Posterior cingulate gyrus (tissue), 11 donors: ENCODE measurements around the gene OR4M1.
A peak's percentile ranks its signal among the peaks of the same experiment; 100 is the strongest.
"Not testable (repeated sequence)": the region's sequence is repeated elsewhere in the genome, so short reads cannot be mapped to it uniquely, and the experiment has no call there.

ENCODE experiments used
- DNase-seq, 10 donors: peaks; one replicate each; pipeline versions ENCODE4 v3.0.0 to v3.0.0-alpha.2; 2020 to 2021; ENCODE audit warnings: mixed read lengths in 3 of 10
- intact Hi-C: fragments of 100-400 bp; cut with DNase I; formaldehyde crosslinking; loops from one replicate; pipeline ENCODE4 v1.15.1; 2023

OR4M1 gene

GRCh38 chr14:19773204-19773603, at the start of gene OR4M1:
TSS of gene OR4M1 (plus strand) at chr14:19773504. CDS start at chr14:19780323, 6,819 bp downstream.
- intact Hi-C loops, DNase-seq: not testable (repeated sequence)

- intact Hi-C loops, result no loop called here
- no peak for DNase-seq
Measured at GRCh38 chr14:19729359-19729758, 43.9 kb upstream of the OR4M1 start.

GRCh38 chr14:19729763-19730162, 43.5 kb upstream of the OR4M1 start:
- intact Hi-C loops, result no loop called here
- peak in 2 of 10 donors; percentile 22 to 68 for DNase-seq

- intact Hi-C loops, result not testable (repeated sequence)
Measured at GRCh38 chr14:19733893-19734292, 39.4 kb upstream of the OR4M1 start.

GRCh38 chr14:19743256-19743655, 30.0 kb upstream of the OR4M1 start, which contains the start of gene OR4Q3:
TSS of gene OR4Q3 (plus strand) at chr14:19743571.
- intact Hi-C loops, result no loop called here
- no peak for DNase-seq

More at GRCh38 chr14:19733893-19734292, 39.4 kb upstream of the OR4M1 start:
- DNase-seq, result not testable (repeated sequence)

GRCh38 chr14:19752316-19752715, 21.0 kb upstream of the OR4M1 start:
- not testable (repeated sequence) for DNase-seq

GRCh38 chr14:19754172-19754571, 19.1 kb upstream of the OR4M1 start:
- intact Hi-C loops, result no loop called here
- DNase-seq, result no peak

More at GRCh38 chr14:19752316-19752715, 21.0 kb upstream of the OR4M1 start:
- intact Hi-C loops, result not testable (repeated sequence)

- intact Hi-C loops, result not testable (repeated sequence)
- peak in 1 of 10 donors; percentile 77 for DNase-seq
Measured at GRCh38 chr14:19771491-19771890, 1.8 kb upstream of the OR4M1 start.

- intact Hi-C loops, result no loop called here
- no peak for DNase-seq
Measured at GRCh38 chr14:19771895-19772430, 1.3 kb upstream of the OR4M1 start.

GRCh38 chr14:19772454-19772853, 850 bp upstream of the OR4M1 start:
- intact Hi-C loops, DNase-seq: not testable (repeated sequence)

- no peak for DNase-seq
- intact Hi-C loops, result no loop called here
Measured at GRCh38 chr14:19775587-19775986, 2.3 kb downstream of the OR4M1 start.

- intact Hi-C loops, result not testable (repeated sequence)
- peak in 3 of 10 donors; percentile 66 to 84 (median 82) for DNase-seq
Measured at GRCh38 chr14:19785848-19786247, 12.5 kb downstream of the OR4M1 start.

- peak in 1 of 10 donors; percentile 66 for DNase-seq
- intact Hi-C loops, result not testable (repeated sequence)
Measured at GRCh38 chr14:19787318-19787717, 14.0 kb downstream of the OR4M1 start.

GRCh38 chr14:19788150-19788549, 14.8 kb downstream of the OR4M1 start:
- DNase-seq, result peak in 1 of 10 donors; percentile 69
- intact Hi-C loops, result not testable (repeated sequence)

GRCh38 chr14:19796520-19797108, 23.3 kb downstream of the OR4M1 start:
- intact Hi-C loops, result not testable (repeated sequence)
- DNase-seq, result peak in 1 of 10 donors; percentile 67

- intact Hi-C loops, result no loop called here
- DNase-seq, result peak in 4 of 10 donors; percentile 10 to 89 (median 77)
Measured at GRCh38 chr14:19799880-19800279, 26.6 kb downstream of the OR4M1 start.

GRCh38 chr14:19800282-19801117, 27.2 kb downstream of the OR4M1 start:
- DNase-seq, result peak; percentile 31 to 99 (median 80)
- intact Hi-C loops, result no loop called here

GRCh38 chr14:19801118-19801464, 27.8 kb downstream of the OR4M1 start:
- no peak for DNase-seq
- intact Hi-C loops, result no loop called here

- intact Hi-C loops, DNase-seq: not testable (repeated sequence)
Measured at GRCh38 chr14:19803470-19803869, 30.2 kb downstream of the OR4M1 start, which contains the start of gene OR4N2. TSS of gene OR4N2 (plus strand) at chr14:19803770. CDS start at chr14:19827449, 23,679 bp downstream.

GRCh38 chr14:19813171-19813920, 40.0 kb downstream of the OR4M1 start:
- peak in 2 of 10 donors; percentile 20 to 35 for DNase-seq
- intact Hi-C loops, result not testable (repeated sequence)
